Measurements from ENCODE around the gene KCNC1.

Gene KCNC1

DNA sequence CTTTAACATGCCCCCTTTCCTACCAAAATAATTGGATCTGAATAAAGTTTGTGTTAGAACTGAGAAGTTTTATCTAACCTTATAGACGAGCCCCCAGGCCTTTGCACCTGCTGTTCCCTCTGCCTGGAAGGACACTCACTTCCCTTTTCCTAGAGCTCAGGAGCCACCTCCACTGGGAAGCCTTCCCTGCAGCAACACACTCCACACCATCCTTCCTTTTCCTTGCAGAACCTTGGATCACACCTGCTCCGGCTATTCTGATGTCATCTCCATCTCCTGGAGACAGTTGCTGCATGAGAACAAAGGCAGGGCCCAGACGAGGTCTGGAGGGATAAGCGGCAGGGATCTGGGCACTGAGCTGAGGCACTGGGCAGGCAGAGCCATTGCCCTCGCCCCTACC, 37.8 kb upstream of the KCNC1 start:
- no peaks in the 10 kb centered on the region for H3K4me1 ChIP-seq (ENCODE audit: insufficient read depth, low read length, poor library complexity, severe bottlenecking)
- H2AFZ ChIP-seq (ENCODE audit: low read length): no peak overlapping the region
- H3F3A ChIP-seq (ENCODE audit: low read depth): no peaks in the 10 kb centered on the region
- no peaks in the 10 kb centered on the region for H3K36me3 ChIP-seq (ENCODE audit: insufficient read depth, low read length)
- TF ChIP-seq EZH2phosphoT487 (IDR thresholded peaks at IDR 0.05; ENCODE audit: borderline replicate concordance) (no peak), CTCF (conservative IDR thresholded peaks at IDR 0.05; ENCODE audit: low read length) (no peak)
- no peaks in the 10 kb centered on the region for H3K9me3 ChIP-seq (ENCODE audit: insufficient read depth, low read depth, low read length)
- no peaks in the 10 kb centered on the region for H4K20me1 ChIP-seq (ENCODE audit: insufficient read depth, low read length, poor library complexity, severe bottlenecking)
- H3K79me2 ChIP-seq (ENCODE audit: insufficient read depth, low read length): no peaks in the 10 kb centered on the region
- no peaks in the 10 kb centered on the region for H3K27me3 ChIP-seq (ENCODE audit: insufficient read depth, low read length, poor library complexity, severe bottlenecking)
- H3K4me2 ChIP-seq (ENCODE audit: low read depth, low read length, poor library complexity, severe bottlenecking): no peak overlapping the region
- H3K9me2 ChIP-seq (replicated peaks; ENCODE audit: low read depth, low read length): no peaks in the 10 kb centered on the region
- no peak overlapping the region for H3K9ac ChIP-seq (ENCODE audit: low read depth, low read length, poor library complexity, severe bottlenecking)
- no peak overlapping the region for H3K4me3 ChIP-seq (ENCODE audit: low read length, poor library complexity, severe bottlenecking)

DNA sequence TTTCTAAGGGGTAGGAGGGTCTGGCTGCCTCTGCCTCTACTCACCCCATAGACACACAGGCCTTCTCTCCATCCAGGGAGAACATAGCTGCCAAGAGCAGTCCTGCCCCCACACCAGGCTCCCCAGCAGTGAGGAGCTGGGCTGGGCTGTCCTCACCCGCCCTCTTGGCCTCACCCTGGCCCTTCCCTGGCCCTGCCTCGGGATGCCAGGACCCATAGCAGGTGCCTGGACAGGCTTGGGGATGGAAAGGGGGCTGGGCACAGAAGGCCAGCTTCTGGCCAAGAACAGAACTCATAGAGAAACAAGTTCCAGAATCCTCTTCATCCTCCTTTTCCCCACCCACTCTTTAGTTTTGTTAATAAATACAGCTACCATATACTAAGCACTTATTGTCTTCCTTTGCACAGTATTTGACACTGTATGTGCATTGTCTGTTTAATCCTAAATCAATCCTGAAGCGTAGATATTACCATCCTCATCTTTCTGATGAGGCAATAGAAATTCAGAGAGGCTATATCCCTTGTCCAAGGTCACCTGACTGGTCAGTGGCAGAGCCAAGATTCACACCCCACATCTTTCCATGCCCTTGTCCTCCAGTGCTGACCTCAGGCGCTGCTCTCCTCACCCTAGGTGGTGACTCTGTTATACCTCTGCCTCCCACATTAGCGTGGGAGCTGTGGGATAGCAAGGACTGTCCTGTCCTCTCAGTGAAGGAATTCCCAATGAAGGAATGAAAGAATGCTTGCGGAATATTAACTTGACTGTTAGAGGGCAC, 37.2 kb upstream of the KCNC1 start:
- H3K4me3 ChIP-seq (ENCODE audit: low read length, poor library complexity, severe bottlenecking): no peak overlapping the region
- no peaks in the 10 kb centered on the region for H3K9me2 ChIP-seq (replicated peaks; ENCODE audit: low read depth, low read length)
- H3K9ac ChIP-seq (ENCODE audit: low read depth, low read length, poor library complexity, severe bottlenecking): no peak overlapping the region
- no peaks in the 10 kb centered on the region for H3F3A ChIP-seq (ENCODE audit: low read depth)
- TF ChIP-seq CTCF (conservative IDR thresholded peaks at IDR 0.05; ENCODE audit: low read length) (no peak), EZH2phosphoT487 (IDR thresholded peaks at IDR 0.05; ENCODE audit: borderline replicate concordance) (no peak)
- no peak overlapping the region for H2AFZ ChIP-seq (ENCODE audit: low read length)
- no peaks in the 10 kb centered on the region for H3K79me2 ChIP-seq (ENCODE audit: insufficient read depth, low read length)
- no peaks in the 10 kb centered on the region for H3K9me3 ChIP-seq (ENCODE audit: insufficient read depth, low read depth, low read length)
- no peak overlapping the region for H3K4me2 ChIP-seq (ENCODE audit: low read depth, low read length, poor library complexity, severe bottlenecking)
- H3K27me3 ChIP-seq (ENCODE audit: insufficient read depth, low read length, poor library complexity, severe bottlenecking): no peaks in the 10 kb centered on the region
- H3K36me3 ChIP-seq (ENCODE audit: insufficient read depth, low read length): no peaks in the 10 kb centered on the region
- H3K4me1 ChIP-seq (ENCODE audit: insufficient read depth, low read length, poor library complexity, severe bottlenecking): no peaks in the 10 kb centered on the region
- H4K20me1 ChIP-seq (ENCODE audit: insufficient read depth, low read length, poor library complexity, severe bottlenecking): no peaks in the 10 kb centered on the region

DNA sequence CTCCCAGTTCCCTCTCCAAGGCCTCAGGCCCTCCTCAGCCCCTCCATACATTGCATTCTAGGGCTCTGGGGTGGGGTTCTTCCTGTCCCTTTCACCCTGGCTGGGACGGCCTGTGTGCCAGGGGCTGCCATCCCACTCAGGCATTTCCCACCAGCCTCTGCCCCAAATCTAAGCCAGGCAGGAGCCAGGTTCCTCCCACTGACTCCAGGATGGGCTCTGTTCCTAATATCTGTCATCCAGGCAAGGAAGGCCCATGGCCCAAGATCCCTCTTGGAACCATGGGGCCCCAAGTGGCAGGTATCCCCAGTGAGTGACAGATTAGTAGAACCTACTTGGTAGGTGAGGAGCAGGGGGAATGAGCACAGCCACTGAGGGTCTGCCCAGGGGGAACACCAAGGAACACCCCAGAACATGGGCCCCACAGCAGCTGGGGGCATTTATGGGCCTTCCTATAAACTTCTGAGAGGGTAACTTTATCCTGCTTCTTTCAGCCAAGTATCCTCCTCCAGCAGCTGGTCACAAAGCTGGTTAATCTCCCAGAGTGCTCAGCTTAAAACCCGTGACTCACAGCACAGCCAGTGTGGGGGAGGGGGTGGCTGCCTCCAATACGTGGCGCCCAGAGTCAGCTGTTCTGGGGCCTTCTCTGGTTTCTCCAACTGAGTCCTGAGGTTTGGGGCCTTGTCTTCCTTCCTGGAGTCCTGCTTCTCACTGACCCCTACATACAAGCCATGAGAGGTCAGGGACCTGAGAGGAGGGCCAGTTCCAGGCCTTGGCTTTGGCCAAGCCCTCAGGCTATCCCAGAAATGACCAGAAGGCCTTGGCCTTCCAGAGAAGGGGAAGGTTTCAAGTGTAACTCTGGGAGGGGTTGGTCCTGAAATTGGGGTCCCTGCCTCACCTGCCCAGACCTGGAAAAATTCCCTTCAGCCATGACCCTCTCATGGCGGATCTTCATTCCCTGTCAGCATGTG, 35.1 kb upstream of the KCNC1 start:
- no peaks in the 10 kb centered on the region for H3F3A ChIP-seq (ENCODE audit: low read depth)
- H4K20me1 ChIP-seq (ENCODE audit: insufficient read depth, low read length, poor library complexity, severe bottlenecking): no peaks in the 10 kb centered on the region
- H3K4me2 ChIP-seq (ENCODE audit: low read depth, low read length, poor library complexity, severe bottlenecking): no peak overlapping the region
- H3K4me1 ChIP-seq (ENCODE audit: insufficient read depth, low read length, poor library complexity, severe bottlenecking): no peaks in the 10 kb centered on the region
- H3K27me3 ChIP-seq (ENCODE audit: insufficient read depth, low read length, poor library complexity, severe bottlenecking): no peaks in the 10 kb centered on the region
- TF ChIP-seq CTCF (conservative IDR thresholded peaks at IDR 0.05; ENCODE audit: low read length) (no peak), EZH2phosphoT487 (IDR thresholded peaks at IDR 0.05; ENCODE audit: borderline replicate concordance) (no peak)
- H3K9ac ChIP-seq (ENCODE audit: low read depth, low read length, poor library complexity, severe bottlenecking): no peak overlapping the region
- H3K4me3 ChIP-seq (ENCODE audit: low read length, poor library complexity, severe bottlenecking): no peak overlapping the region
- no peaks in the 10 kb centered on the region for H3K36me3 ChIP-seq (ENCODE audit: insufficient read depth, low read length)
- no peaks in the 10 kb centered on the region for H3K79me2 ChIP-seq (ENCODE audit: insufficient read depth, low read length)
- H2AFZ ChIP-seq (ENCODE audit: low read length): no peak overlapping the region
- no peaks in the 10 kb centered on the region for H3K9me3 ChIP-seq (ENCODE audit: insufficient read depth, low read depth, low read length)
- no peaks in the 10 kb centered on the region for H3K9me2 ChIP-seq (replicated peaks; ENCODE audit: low read depth, low read length)

All from Loucy (cell line).